A549 (cell line): Measurements from ENCODE around the gene PGPEP1. TPM values are rescaled to one million over a fixed set of nuclear protein-coding genes. Genes with fewer than 3 reads are reported as not detected.
"Not testable (repeated sequence)": the region's sequence is repeated elsewhere in the genome, so short reads cannot be mapped to it uniquely, and the experiment has no call there.

Source experiments
- ATAC-seq, 2 experiments: fragments of 200-7000 bp in 1 of 2; fragments of >200 bp in 1 of 2; cut with Nextera tagmentation in 1 of 2; cut with Tn5 transposase in 1 of 2; 3 replicates each; pipeline versions ENCODE4 v1.8.0 to v1.9.1; 2018 to 2020; ENCODE audit warnings: mild to moderate bottlenecking in 1 of 2, moderate library complexity in 1 of 2
- CTCF ChIA-PET: fragments of 300-600 bp; sonication (Branson Sonifier 250); formaldehyde crosslinking; extraction: SDS; loops from one replicate; lab custom pipeline; 2021; ENCODE audit warnings: antibody characterized with exemption, inconsistent platforms; lab: Yijun Ruan, JAX
- POLR2A ChIA-PET: fragments of 350-600 bp; formaldehyde crosslinking; extraction: SDS; loops from one replicate; lab custom pipeline; 2021; ENCODE audit warnings: antibody characterized with exemption, inconsistent platforms; lab: Yijun Ruan, JAX
- DNase-seq, 2 experiments: peaks; one replicate each; pipeline versions ENCODE4 v3.0.0 to v3.0.0-alpha.2; 2011 to 2016; ENCODE audit warnings: low read depth in 1 of 2, low spot score in 1 of 2
- FAIRE-seq: peaks from 2 replicates; lab custom pipeline; 2011; peaks lifted over from hg19 to GRCh38; lab: Jason Lieb, UNC
- H3K27ac ChIP-seq, 2 experiments: fragments of >200 bp; sonication (Bioruptor Twin); formaldehyde crosslinking; 3 replicates each; pipeline ENCODE4 v1.5.1; 2016 to 2017
- H3K4me1 ChIP-seq: fragments of >200 bp; sonication (Bioruptor Twin); formaldehyde crosslinking; 3 replicates; pipeline ENCODE4 v1.6.1; 2016
- H3K4me2 ChIP-seq: fragments of >200 bp; sonication (Bioruptor Twin); formaldehyde crosslinking; 3 replicates; pipeline ENCODE4 v1.6.1; 2016
- H3K4me3 ChIP-seq: fragments of >200 bp; sonication (Bioruptor Twin); formaldehyde crosslinking; 3 replicates; pipeline ENCODE4 v1.5.1; 2016
- H3K9me3 ChIP-seq: fragments of >200 bp; sonication (Bioruptor Twin); formaldehyde crosslinking; 3 replicates; pipeline ENCODE4 v1.6.1; 2016
- BHLHE40 ChIP-seq: IDR thresholded peaks from 2 replicates; pipeline ENCODE4 v1.6.1; 2012; ENCODE audit warnings: low read depth, low read length, inconsistent platforms
- CBX2 ChIP-seq: fragments of 200-600 bp; sonication (generic); IDR thresholded peaks from 2 replicates; pipeline ENCODE4 v1.6.1; 2016; ENCODE audit warnings: low read depth, mild to moderate bottlenecking, borderline replicate concordance
- CHD2 ChIP-seq: fragments of 150-350 bp; IDR thresholded peaks from 2 replicates; pipeline ENCODE4 v1.6.1; 2014; ENCODE audit warnings: low read length; ENCODE audit not compliant: partially characterized antibody
- E2F6 ChIP-seq: IDR thresholded peaks from 2 replicates; pipeline ENCODE4 v1.6.1; 2012; ENCODE audit warnings: low read depth, borderline replicate concordance
- EHF ChIP-seq: fragments of 250-450 bp; sonication (Bioruptor Pico); IDR thresholded peaks from 2 replicates; pipeline ENCODE4 v1.5.0; 2020; ENCODE audit warnings: mild to moderate bottlenecking
- EP300 ChIP-seq, 2 experiments: fragments of >200 bp; sonication (Bioruptor Twin); formaldehyde crosslinking; IDR thresholded peaks; 2 replicates in 1 of 2; 3 replicates in 1 of 2; pipeline ENCODE4 v1.6.1; 2016 to 2017
- ESRRA ChIP-seq: fragments of 150-350 bp; IDR thresholded peaks from 2 replicates; pipeline ENCODE4 v1.6.1; 2014; ENCODE audit warnings: mild to moderate bottlenecking, low read length, borderline replicate concordance
- HOXA7 ChIP-seq: fragments of 250-450 bp; sonication (Bioruptor Pico); IDR thresholded peaks from 2 replicates; pipeline ENCODE4 v1.5.0; 2020; ENCODE audit warnings: mild to moderate bottlenecking, moderate library complexity
- JUNB ChIP-seq: fragments of >200 bp; sonication (Bioruptor Twin); formaldehyde crosslinking; IDR thresholded peaks from 2 replicates; pipeline ENCODE4 v1.6.1; 2016
- KDM5A ChIP-seq: fragments of 200-600 bp; sonication (generic); IDR thresholded peaks from 2 replicates; pipeline ENCODE4 v1.6.1; 2016; ENCODE audit warnings: antibody characterized with exemption, mild to moderate bottlenecking
- MAX ChIP-seq: IDR thresholded peaks from 2 replicates; pipeline ENCODE4 v1.6.1; 2012
- MAZ ChIP-seq: fragments of 150-350 bp; IDR thresholded peaks from 2 replicates; pipeline ENCODE4 v1.6.1; 2014; ENCODE audit warnings: antibody characterized with exemption, low read depth, low read length, borderline replicate concordance
- NR3C1 ChIP-seq: fragments of >200 bp; sonication (Bioruptor Twin); formaldehyde crosslinking; IDR thresholded peaks from 3 replicates; pipeline ENCODE4 v1.6.1; 2017
- POLR2A ChIP-seq: IDR thresholded peaks from 2 replicates; pipeline ENCODE4 v1.6.1; 2012; ENCODE audit warnings: mild to moderate bottlenecking, low read length
- REST ChIP-seq: fragments of 200-600 bp; sonication (generic); IDR thresholded peaks from 2 replicates; pipeline ENCODE4 v1.6.1; 2016; ENCODE audit warnings: antibody characterized with exemption, mild to moderate bottlenecking, moderate library complexity
- SREBF2 ChIP-seq: fragments of 450-650 bp; IDR thresholded peaks from 2 replicates; pipeline ENCODE4 v1.6.1; 2014; ENCODE audit warnings: mild to moderate bottlenecking, moderate library complexity
- TFCP2L1 ChIP-seq: fragments of 250-450 bp; sonication (Bioruptor Pico); IDR thresholded peaks from 2 replicates; pipeline ENCODE4 v1.5.0; 2021; ENCODE audit warnings: mild to moderate bottlenecking
- TP53 ChIP-seq: fragments of 250-450 bp; sonication (Bioruptor Pico); IDR thresholded peaks from 2 replicates; pipeline ENCODE4 v1.5.0; 2021; ENCODE audit warnings: mild to moderate bottlenecking, moderate library complexity
- ZFP36 ChIP-seq: fragments of 450-650 bp; IDR thresholded peaks from 2 replicates; pipeline ENCODE4 v1.6.1; 2014; ENCODE audit warnings: borderline replicate concordance; ENCODE audit not compliant: partially characterized antibody
- ZSCAN20 ChIP-seq: fragments of 250-450 bp; sonication (Bioruptor Pico); IDR thresholded peaks from 2 replicates; pipeline ENCODE4 v1.8.0; 2022; ENCODE audit warnings: mild to moderate bottlenecking, moderate library complexity
- WGBS: methylation state at CpG from one replicate; pipeline ENCODE4 v1.1.6; 2017; ENCODE audit errors: missing lambda C conversion rate; 5-methylcytosine and 5-hydroxymethylcytosine counted together
- polyA plus RNA-seq, 4 experiments: library from polyadenylated mRNA; depleted of rRNA in 3 of 4; stranded (reverse); fragments of >200 nt; fragmentation: RNase III in 1 of 4; extraction: RNeasy Plus Mini Kit Qiagen cat#74134 plus additional on column Dnase treatment in 1 of 4; gene quantifications; 2 replicates in 3 of 4; 3 replicates in 1 of 4; pipeline ENCODE4 v1.2.3, GENCODE V29; 2011 to 2017
- TF ChIP-seq, protein P1 (sequence below): IDR thresholded peaks from 2 replicates; pipeline ENCODE4 v1.6.1; 2012

PGPEP1 gene
- polyA plus RNA-seq, 2 of the 4 experiments (the other 2 are of a cell fraction) = 5.3 to 7.1 TPM

GRCh38 chr19:18379803-18380747 lies 39.7 kb downstream of the PGPEP1 start (continued):
- TF ChIP-seq E2F6 = peak; percentile 65; the same call in 1 of the 2 replicates
- no peak for TF ChIP-seq ZFP36
- TF ChIP-seq ESRRA = no peak

GRCh38 chr19:18380843-18381242 lies 40.4 kb downstream of the PGPEP1 start:
- H3K4me3 ChIP-seq = no peak overlapping the region
- POLR2A ChIA-PET = interaction anchor here (0.6 to 1.7 kb wide), 9 partner anchors 7 to 100 kb away, joined by 3 to 9 read pairs (median 5); no protein-coding TSS in a partner anchor

DNA sequence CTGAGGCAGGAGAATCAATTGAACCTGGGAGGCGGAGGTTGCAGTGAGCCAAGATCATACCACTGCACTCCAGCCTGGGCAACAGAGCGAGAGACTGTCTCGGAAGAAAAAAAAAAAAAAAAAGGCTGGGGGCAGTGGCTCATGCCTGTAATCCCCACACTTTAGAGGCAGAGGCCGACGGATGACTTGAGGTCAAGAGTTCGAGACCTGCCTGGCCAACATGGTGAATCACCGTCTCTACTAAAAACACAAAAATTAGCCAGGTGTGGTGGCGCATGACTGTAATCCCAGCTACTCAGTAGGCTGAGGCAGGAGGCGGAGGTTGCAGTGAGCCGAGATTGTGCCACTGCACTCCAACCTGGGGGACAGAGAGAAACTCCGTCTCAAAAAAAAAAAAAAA lies 43.2 kb downstream of the PGPEP1 start:
- CTCF ChIA-PET = interaction anchor here (1.6 kb wide), 1 partner anchor 34 kb away, joined by 3 read pairs; no protein-coding TSS in a partner anchor
- WGBS = 83% methylated on average over 11 of the region's 11 CpGs
- H3K4me3 ChIP-seq, FAIRE-seq, H3K9me3 ChIP-seq, DNase-seq, H3K4me2 ChIP-seq, ATAC-seq, POLR2A ChIA-PET: not testable (repeated sequence)
- Histone ChIP-seq H3K27ac (peak overlapping the region; percentile 99 to 100), H3K4me1 (peaks cover 57% of the 10 kb centered on the region)

More at GRCh38 chr19:18380843-18381242, 40.4 kb downstream of the PGPEP1 start:
- TF ChIP-seq MAX (no peak), NR3C1 (no peak), TFCP2L1 (no peak), CBX2 (no peak), JUNB (no peak), BHLHE40 (no peak), HOXA7 (CRISPR knock-in tag) (no peak), TP53 (CRISPR knock-in tag) (no peak), POLR2A (no peak), CHD2 (no peak), ZSCAN20 (no peak), ZFP36 (no peak), E2F6 (no peak), MAZ (no peak), KDM5A (no peak), EHF (CRISPR knock-in tag) (no peak)
- TF ChIP-seq, protein P1, sequence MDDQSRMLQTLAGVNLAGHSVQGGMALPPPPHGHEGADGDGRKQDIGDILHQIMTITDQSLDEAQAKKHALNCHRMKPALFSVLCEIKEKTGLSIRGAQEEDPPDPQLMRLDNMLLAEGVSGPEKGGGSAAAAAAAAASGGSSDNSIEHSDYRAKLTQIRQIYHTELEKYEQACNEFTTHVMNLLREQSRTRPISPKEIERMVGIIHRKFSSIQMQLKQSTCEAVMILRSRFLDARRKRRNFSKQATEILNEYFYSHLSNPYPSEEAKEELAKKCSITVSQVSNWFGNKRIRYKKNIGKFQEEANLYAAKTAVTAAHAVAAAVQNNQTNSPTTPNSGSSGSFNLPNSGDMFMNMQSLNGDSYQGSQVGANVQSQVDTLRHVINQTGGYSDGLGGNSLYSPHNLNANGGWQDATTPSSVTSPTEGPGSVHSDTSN = no peak
- TF ChIP-seq, all 56 proteins: peak for 0
- FAIRE-seq = no peak
- CTCF ChIA-PET = interaction anchor here (0.5 to 3.4 kb wide), 6 partner anchors 8 to 41 kb away, joined by 3 to 14 read pairs (median 5); no protein-coding TSS in a partner anchor
- Histone ChIP-seq H3K9me3 (no peaks in the 10 kb centered on the region), H3K4me2 (peak overlapping the region; percentile 59), H3K27ac (peak overlapping the region; percentile 99 to 100), H3K4me1 (peaks cover 78% of the 10 kb centered on the region)
- no peak for ATAC-seq
- WGBS = 85% methylated on average over 3 of the region's 3 CpGs
- no peak for DNase-seq

DNA sequence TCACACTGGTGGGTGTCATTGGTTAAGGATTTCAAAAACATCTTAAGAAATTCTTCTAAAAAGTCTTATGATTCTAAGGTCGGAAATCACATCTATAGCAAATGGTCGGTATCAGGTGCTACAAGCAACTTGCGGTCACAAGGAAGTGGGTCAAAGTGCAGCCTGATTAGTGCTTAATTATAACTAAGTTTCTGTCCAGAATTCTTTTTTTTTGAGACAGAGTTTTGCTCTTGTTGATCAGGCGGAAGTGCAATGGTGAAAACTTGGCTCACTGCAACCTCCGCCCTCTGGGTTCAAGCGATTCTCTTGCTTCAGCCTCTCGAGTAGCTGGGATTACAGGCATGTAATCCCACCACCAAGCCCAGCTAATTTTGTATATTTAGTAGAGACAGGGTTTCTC lies 44.4 kb downstream of the PGPEP1 start:
- Histone ChIP-seq H3K4me2 (no peak overlapping the region; the same call in 2 of the 3 replicates), H3K27ac (peak overlapping the region; percentile 97 to 99), H3K4me3 (no peak overlapping the region), H3K4me1 (peaks cover 50% of the 10 kb centered on the region), H3K9me3 (no peaks in the 10 kb centered on the region)
- no peak for DNase-seq
- FAIRE-seq = no peak
- WGBS = 91% methylated on average over 7 of the region's 7 CpGs
- ATAC-seq = no peak
- ChIA-PET POLR2A (no interaction called here), CTCF (interaction anchor here (1.6 to 2.3 kb wide), 2 partner anchors 26 to 35 kb away, joined by 3 to 11 read pairs; no protein-coding TSS in a partner anchor)
- no peak for TF ChIP-seq POLR2A
- TF ChIP-seq REST = no peak
- no peak for TF ChIP-seq ESRRA
- TF ChIP-seq EP300 (IDR thresholded peaks at IDR 0.05) = no peak
- TF ChIP-seq SREBF2 = no peak
